Adrenal gland (tissue), 12 donors: ENCODE measurements around the gene ST7. TPM values are rescaled to one million over a fixed set of nuclear protein-coding genes. Genes with fewer than 3 reads are reported as not detected.

Experiments
- DNase-seq, 7 donors: peaks; one replicate each; pipeline ENCODE4 v3.0.0-alpha.2; 2019 to 2020
- H3K27ac ChIP-seq, 5 donors: fragments of 200-600 bp; sonication (generic) in 4 of 5; 1 replicate in 3 of 5; 2 replicates in 2 of 5; pipeline versions ENCODE4 v1.5.1 to v1.8.0; 2016 to 2020; ENCODE audit warnings: mild to moderate bottlenecking in 1 of 5
- H3K27me3 ChIP-seq: fragments of 200-600 bp; 2 replicates; pipeline ENCODE4 v1.8.0; 2021
- H3K36me3 ChIP-seq, 2 donors: fragments of 200-600 bp; replicated peaks in 1 of 2; 1 replicate in 1 of 2; 2 replicates in 1 of 2; pipeline versions ENCODE4 v1.5.1 to v1.8.0; 2018 to 2022
- H3K4me1 ChIP-seq, 2 donors: fragments of 200-600 bp; replicated peaks in 1 of 2; 1 replicate in 1 of 2; 2 replicates in 1 of 2; pipeline versions ENCODE4 v1.5.1 to v1.8.0; 2018 to 2021
- H3K4me3 ChIP-seq, 4 donors: fragments of 200-600 bp; sonication (generic) in 3 of 4; one replicate each; pipeline ENCODE4 v1.5.1; 2016 to 2018
- H3K9me3 ChIP-seq, 3 donors: fragments of 200-600 bp; sonication (generic) in 1 of 3; replicated peaks in 1 of 3; 1 replicate in 2 of 3; 2 replicates in 1 of 3; pipeline versions ENCODE4 v1.5.1 to v1.8.0; 2016 to 2021
- POLR2A ChIP-seq, 2 donors: fragments of 450-650 bp; IDR thresholded peaks; one replicate each; pipeline ENCODE4 v1.6.1; 2017; ENCODE audit warnings: antibody characterized with exemption in 2 of 2, mild to moderate bottlenecking in 2 of 2, moderate library complexity in 1 of 2
- WGBS, 4 donors: extraction: QIAGEN DNeasy Blood & Tissue Kit in 2 of 4; methylation state at CpG; one replicate each; pipeline versions ENCODE4 v1.1.5 to v1.1.7; 2013 to 2017; 5-methylcytosine and 5-hydroxymethylcytosine counted together
- intact Hi-C, 2 donors: fragments of 100-400 bp; cut with DNase I; formaldehyde crosslinking; loops; one replicate each; pipeline versions ENCODE4 v1.14.1 to v1.15.0; 2022 to 2023
- polyA plus RNA-seq, 3 donors: library from polyadenylated mRNA; stranded (reverse); fragments of 200-250 nt in 2 of 3; fragments of 350-450 nt in 1 of 3; fragmentation: Illumina TruSeq in 1 of 3; extraction: RNeasy Lipid Tissue Mini Kit (QIAGEN cat#74804) in 1 of 3; gene quantifications; one replicate each; pipeline ENCODE4 v1.2.3, GENCODE V29; 2013 to 2014
- total RNA-seq, 9 donors: library from RNA; depleted of rRNA in 4 of 9; stranded (reverse); fragments of >200 nt in 4 of 9; fragments of 120-200 nt in 1 of 9; fragmentation: NEBNext Ultra II Directional in 1 of 9; extraction: Animal tissue kit (Norgen Biotek cat#: 25700) in 1 of 9; gene quantifications; one replicate each; pipeline versions ENCODE4 v1.1.0 to v1.2.4, GENCODE V29; 2013 to 2023
- TF ChIP-seq, protein P1 (sequence below), 6 experiments: fragments of 450-650 bp in 4 of 6; fragments of 200-600 bp in 2 of 6; sonication (generic) in 1 of 6; IDR thresholded peaks; 1 replicate in 5 of 6; 2 replicates in 1 of 6; pipeline versions ENCODE4 v1.5.1 to v1.8.0; 2016 to 2021; ENCODE audit warnings: antibody characterized with exemption in 6 of 6, mild to moderate bottlenecking in 2 of 6, moderate library complexity in 1 of 6
- donor health status: healthy with polysubstance abuse.
- donor health status: Bipolar disorder and iron deficiency.
- donor health status: DM: yes; HTN: yes; CAD: no.
- donor health status: DM: no; HTN: no; CAD: no.
- donor health status: DM: no; HTN: no; CAD: no.
- donor health status: DM: yes; HTN: yes; CAD: no.

Gene ST7
- total and polyA plus RNA-seq, 12 donors, result 15.7 to 69.9 (median 33.1) TPM

DNA sequence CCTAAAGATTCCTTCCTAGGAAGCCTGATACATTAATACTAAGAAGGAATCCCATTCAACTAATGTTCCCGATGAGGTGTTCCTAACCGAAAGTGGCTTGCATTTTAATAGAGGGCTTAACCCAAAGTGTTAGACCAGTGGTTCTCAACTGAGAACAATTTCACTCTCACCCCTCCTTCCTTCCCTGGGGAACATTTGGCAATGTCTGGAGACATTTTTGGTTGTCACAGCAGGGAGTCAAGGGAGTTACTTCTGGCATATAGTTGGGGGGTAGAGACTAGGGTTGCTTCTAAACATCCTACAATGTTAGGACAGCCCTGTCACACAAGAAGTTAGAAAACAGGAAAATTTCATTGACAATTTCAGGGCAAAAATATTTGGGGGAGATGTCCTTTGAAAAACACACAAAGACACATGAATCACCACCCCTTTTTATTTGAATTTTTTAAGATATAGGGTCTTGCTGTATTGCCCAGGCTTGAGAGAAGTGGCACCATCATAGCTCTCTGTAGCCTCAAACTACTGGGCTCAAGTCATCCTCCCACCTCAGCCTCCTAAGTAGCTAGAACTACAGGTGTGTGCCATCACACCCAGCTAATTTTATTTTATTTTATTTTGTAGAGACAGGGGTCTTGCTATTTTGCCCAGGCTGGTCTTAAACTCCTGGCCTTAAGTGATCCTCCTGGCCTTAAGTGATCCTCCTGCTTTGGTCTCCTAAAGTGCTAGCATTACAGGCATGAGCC, 318.9 kb downstream of the ST7 start:
- H3K36me3 ChIP-seq, result no peaks in the 10 kb centered on the region
- H3K4me1 ChIP-seq, result no peaks in the 10 kb centered on the region
- H3K9me3 ChIP-seq, result no peaks in the 10 kb centered on the region
- TF ChIP-seq, protein P1, sequence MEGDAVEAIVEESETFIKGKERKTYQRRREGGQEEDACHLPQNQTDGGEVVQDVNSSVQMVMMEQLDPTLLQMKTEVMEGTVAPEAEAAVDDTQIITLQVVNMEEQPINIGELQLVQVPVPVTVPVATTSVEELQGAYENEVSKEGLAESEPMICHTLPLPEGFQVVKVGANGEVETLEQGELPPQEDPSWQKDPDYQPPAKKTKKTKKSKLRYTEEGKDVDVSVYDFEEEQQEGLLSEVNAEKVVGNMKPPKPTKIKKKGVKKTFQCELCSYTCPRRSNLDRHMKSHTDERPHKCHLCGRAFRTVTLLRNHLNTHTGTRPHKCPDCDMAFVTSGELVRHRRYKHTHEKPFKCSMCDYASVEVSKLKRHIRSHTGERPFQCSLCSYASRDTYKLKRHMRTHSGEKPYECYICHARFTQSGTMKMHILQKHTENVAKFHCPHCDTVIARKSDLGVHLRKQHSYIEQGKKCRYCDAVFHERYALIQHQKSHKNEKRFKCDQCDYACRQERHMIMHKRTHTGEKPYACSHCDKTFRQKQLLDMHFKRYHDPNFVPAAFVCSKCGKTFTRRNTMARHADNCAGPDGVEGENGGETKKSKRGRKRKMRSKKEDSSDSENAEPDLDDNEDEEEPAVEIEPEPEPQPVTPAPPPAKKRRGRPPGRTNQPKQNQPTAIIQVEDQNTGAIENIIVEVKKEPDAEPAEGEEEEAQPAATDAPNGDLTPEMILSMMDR (IDR thresholded peaks at IDR 0.05), result no peak
- no peak for TF ChIP-seq POLR2A (IDR thresholded peaks at IDR 0.05)
- no peak overlapping the region for H3K27ac ChIP-seq
- intact Hi-C loops, result no loop called here
- H3K27me3 ChIP-seq, result no peaks in the 10 kb centered on the region
- no peak for DNase-seq
- no peak overlapping the region for H3K4me3 ChIP-seq
- 57 to 95% (median 91%) methylated on average over 2 of the region's 2 CpGs for WGBS, 4 donors

DNA sequence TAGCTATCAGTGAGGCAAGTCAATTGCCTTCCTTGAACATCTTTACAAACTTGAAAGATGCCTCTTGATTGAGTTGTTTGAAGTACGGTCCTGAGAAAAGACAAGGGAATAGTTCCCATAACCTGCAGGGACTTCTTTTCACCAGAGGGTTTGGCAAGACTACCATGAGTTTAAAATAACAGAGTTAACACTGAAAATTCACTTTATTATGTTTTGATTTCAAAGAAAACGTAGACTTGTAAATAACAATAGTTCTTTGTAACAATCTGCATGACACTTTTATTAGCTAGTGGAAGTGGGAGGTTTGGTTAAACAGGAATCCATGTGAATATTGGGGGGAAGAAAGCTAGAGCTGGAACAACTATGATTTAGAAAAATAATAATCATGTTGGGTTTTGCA, 320.0 kb downstream of the ST7 start:
- H3K27me3 ChIP-seq, result no peaks in the 10 kb centered on the region
- TF ChIP-seq, protein P1 (IDR thresholded peaks at IDR 0.05), result no peak
- no peak for TF ChIP-seq POLR2A (IDR thresholded peaks at IDR 0.05)
- intact Hi-C loops, result no loop called here
- no peak for DNase-seq
- 49 to 63% (median 56%) methylated on average over 2 of the region's 2 CpGs for WGBS, 4 donors
- H3K9me3 ChIP-seq, result no peaks in the 10 kb centered on the region
- H3K36me3 ChIP-seq, result no peaks in the 10 kb centered on the region
- no peaks in the 10 kb centered on the region for H3K4me1 ChIP-seq
- no peak overlapping the region for H3K4me3 ChIP-seq
- no peak overlapping the region for H3K27ac ChIP-seq

DNA sequence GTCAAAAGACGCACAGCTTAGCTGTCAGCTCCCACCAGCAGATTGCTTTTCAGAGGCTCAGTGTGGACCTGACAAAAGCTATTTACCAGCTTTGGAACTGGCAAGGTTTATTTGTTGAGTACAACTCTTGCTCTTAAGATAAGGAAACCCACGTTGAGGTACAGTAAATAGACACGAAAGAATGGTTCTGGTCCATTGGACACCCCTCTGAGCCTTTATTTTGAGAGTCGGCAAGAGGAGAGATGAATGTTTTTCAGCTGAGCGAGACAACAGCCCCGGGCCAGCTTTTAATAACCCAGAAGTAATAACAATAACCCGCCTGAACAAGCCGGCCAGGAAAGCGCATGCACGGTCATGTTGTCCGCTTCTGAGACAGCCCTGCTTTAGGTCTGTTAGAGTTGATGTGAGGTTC, 320.5 kb downstream of the ST7 start:
- intact Hi-C loops, result no loop called here
- DNase-seq, result no peak
- 54 to 67% (median 58%) methylated on average over 11 of the region's 11 CpGs for WGBS, 4 donors

DNA sequence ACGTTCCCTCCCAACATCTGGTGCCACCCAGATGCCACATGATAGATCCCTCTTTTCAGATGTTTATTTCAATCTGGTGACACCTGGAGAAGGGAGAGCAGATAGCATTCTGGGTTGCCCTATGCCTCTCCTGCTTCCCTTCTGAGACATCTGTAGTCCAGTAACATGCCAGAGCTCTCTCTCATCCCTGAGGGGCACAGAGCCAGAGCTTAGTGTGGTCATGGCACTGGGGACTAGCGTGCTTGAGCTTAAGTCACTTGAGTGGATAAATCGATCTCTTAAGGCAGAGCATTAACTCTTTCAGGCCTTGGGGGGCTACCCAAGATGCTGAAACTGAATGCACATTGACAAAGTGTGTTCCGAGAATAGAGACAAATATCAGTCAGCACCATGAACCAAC, 321.6 kb downstream of the ST7 start:
- Histone ChIP-seq H3K36me3 (no peaks in the 10 kb centered on the region), H3K27me3 (no peaks in the 10 kb centered on the region), H3K27ac (no peak overlapping the region), H3K4me1 (no peaks in the 10 kb centered on the region), H3K4me3 (no peak overlapping the region), H3K9me3 (no peaks in the 10 kb centered on the region)
- intact Hi-C loops, result no loop called here
- no peak for TF ChIP-seq POLR2A (IDR thresholded peaks at IDR 0.05)
- TF ChIP-seq, protein P1 (IDR thresholded peaks at IDR 0.05), result no peak
- DNase-seq, result no peak
- WGBS, 4 donors, result 66 to 80% (median 73%) methylated on average over 4 of the region's 4 CpGs

More for the DNA sequence above, 320.5 kb downstream of the ST7 start:
- Histone ChIP-seq H3K36me3 (no peaks in the 10 kb centered on the region), H3K4me1 (no peaks in the 10 kb centered on the region), H3K9me3 (no peaks in the 10 kb centered on the region), H3K27ac (no peak overlapping the region), H3K27me3 (no peaks in the 10 kb centered on the region), H3K4me3 (no peak overlapping the region)
- TF ChIP-seq, protein P1 (IDR thresholded peaks at IDR 0.05), result no peak
- TF ChIP-seq POLR2A (IDR thresholded peaks at IDR 0.05), result no peak
